Lower leg skin (tissue), 3 donors: ENCODE measurements around the gene DTX3L.

Experiments used
- POLR2A ChIP-seq, 2 donors: fragments of 450-650 bp; IDR thresholded peaks; one replicate each; pipeline ENCODE4 v1.6.1; 2016 to 2017; ENCODE audit warnings: antibody characterized with exemption in 2 of 2, mild to moderate bottlenecking in 1 of 2, moderate library complexity in 1 of 2
- TF ChIP-seq, protein P1 (sequence below), 3 donors: fragments of 450-650 bp; IDR thresholded peaks; one replicate each; pipeline ENCODE4 v1.5.1; 2016; ENCODE audit warnings: antibody characterized with exemption in 3 of 3, mild to moderate bottlenecking in 3 of 3, moderate library complexity in 2 of 3

DNA sequence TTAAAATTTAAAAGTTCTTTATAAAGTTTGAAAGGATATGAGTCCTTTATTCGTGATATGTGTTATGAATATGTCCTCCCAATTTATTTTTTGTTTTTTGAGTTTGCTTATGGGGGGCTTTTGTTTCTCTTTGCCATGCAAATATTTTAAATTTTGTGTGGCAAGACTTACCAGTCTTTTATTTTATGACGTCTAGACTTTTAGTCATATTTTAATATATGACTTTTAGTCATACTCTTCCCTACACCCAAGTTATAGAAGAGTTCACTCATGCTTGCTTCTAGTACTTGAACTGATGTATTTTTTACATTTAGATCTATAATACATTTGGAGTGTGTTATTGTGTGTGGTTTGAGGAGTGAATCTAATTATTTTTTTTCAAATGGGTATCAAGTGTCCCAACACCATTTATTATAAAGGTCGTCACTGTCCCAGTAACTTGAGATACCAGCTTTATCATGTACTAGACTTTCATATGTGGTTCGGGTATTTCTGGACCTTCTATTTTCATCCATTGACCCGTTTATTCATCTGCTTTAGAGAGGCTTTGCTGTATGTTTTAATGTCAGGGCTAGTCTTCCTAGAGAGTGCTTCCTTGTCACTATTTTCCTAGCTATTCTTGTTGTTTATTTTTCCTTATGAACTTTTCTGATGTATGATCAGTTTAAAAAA lies 14.1 kb downstream of the DTX3L start:
- TF ChIP-seq, protein P1, sequence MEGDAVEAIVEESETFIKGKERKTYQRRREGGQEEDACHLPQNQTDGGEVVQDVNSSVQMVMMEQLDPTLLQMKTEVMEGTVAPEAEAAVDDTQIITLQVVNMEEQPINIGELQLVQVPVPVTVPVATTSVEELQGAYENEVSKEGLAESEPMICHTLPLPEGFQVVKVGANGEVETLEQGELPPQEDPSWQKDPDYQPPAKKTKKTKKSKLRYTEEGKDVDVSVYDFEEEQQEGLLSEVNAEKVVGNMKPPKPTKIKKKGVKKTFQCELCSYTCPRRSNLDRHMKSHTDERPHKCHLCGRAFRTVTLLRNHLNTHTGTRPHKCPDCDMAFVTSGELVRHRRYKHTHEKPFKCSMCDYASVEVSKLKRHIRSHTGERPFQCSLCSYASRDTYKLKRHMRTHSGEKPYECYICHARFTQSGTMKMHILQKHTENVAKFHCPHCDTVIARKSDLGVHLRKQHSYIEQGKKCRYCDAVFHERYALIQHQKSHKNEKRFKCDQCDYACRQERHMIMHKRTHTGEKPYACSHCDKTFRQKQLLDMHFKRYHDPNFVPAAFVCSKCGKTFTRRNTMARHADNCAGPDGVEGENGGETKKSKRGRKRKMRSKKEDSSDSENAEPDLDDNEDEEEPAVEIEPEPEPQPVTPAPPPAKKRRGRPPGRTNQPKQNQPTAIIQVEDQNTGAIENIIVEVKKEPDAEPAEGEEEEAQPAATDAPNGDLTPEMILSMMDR (IDR thresholded peaks at IDR 0.05): no peak
- no peak for TF ChIP-seq POLR2A (IDR thresholded peaks at IDR 0.05)
